22Rv1 (cell line): Measurements from ENCODE around the gene FBXO11.
"Not testable (repeated sequence)": the region's sequence is repeated elsewhere in the genome, so short reads cannot be mapped to it uniquely, and the experiment has no call there.

Experiments
- CTCF ChIP-seq: fragments of 450-650 bp; IDR thresholded peaks from 2 replicates; pipeline ENCODE4 v1.5.1; 2017; ENCODE audit warnings: mild to moderate bottlenecking
- ZFX ChIP-seq: fragments of 450-650 bp; IDR thresholded peaks from 2 replicates; pipeline ENCODE4 v1.6.1; 2017; ENCODE audit warnings: antibody characterized with exemption, borderline replicate concordance

- not testable (repeated sequence) for TF ChIP-seq CTCF, ZFX
These were observed 4.4 kb downstream of the FBXO11 start for GRCh38 chr2:47901892-47902291.
